ENCODE data around the gene PCSK6. TPM values are rescaled to one million over a fixed set of nuclear protein-coding genes. Genes with fewer than 3 reads are reported as not detected.
"Not testable (repeated sequence)": the region's sequence is repeated elsewhere in the genome, so short reads cannot be mapped to it uniquely, and the experiment has no call there.

Gene PCSK6
- total RNA-seq, 2 donors from 2014 or later = 36.4 to 66.2 TPM

GRCh38 chr15:101295607-101296161, 193.8 kb downstream of the PCSK6 start:
- DNase-seq (no peak), ATAC-seq (peak; percentile 56)
- intact Hi-C loops (cut with DNase I, micrococcal nuclease) = loop anchor here in 1 of 2 donors (5.0 kb wide), 1 partner anchor 347 kb away; no protein-coding TSS in a partner anchor

- ATAC-seq (peak; percentile 86), DNase-seq (peak; percentile 98 to 100)
- intact Hi-C loops (cut with DNase I, micrococcal nuclease) = loop anchor here in 1 of 2 donors (5.0 kb wide), 1 partner anchor 347 kb away; no protein-coding TSS in a partner anchor
These were observed 194.5 kb downstream of the PCSK6 start, which contains the start of gene SNRPA1 for GRCh38 chr15:101294731-101295606. SNRPA1 (minus strand) TSS chr15:101295248; CDS start chr15:101295178, 70 bp downstream.

GRCh38 chr15:101293122-101293521, 196.4 kb downstream of the PCSK6 start:
- intact Hi-C loops (cut with DNase I, micrococcal nuclease) = no loop called here
- DNase-seq = no peak

GRCh38 chr15:101288905-101289513, 200.5 kb downstream of the PCSK6 start:
- DNase-seq = no peak
- intact Hi-C loops (cut with DNase I, micrococcal nuclease) = no loop called here

More at GRCh38 chr15:101293122-101293521, 196.4 kb downstream of the PCSK6 start:
- no peak for ATAC-seq

GRCh38 chr15:101287342-101287741, 202.2 kb downstream of the PCSK6 start:
- intact Hi-C loops (cut with DNase I, micrococcal nuclease); ATAC-seq; DNase-seq: not testable (repeated sequence)

More at GRCh38 chr15:101288905-101289513, 200.5 kb downstream of the PCSK6 start:
- peak; percentile 63 for ATAC-seq

- intact Hi-C loops (cut with DNase I, micrococcal nuclease) = no loop called here
- DNase-seq (no peak), ATAC-seq (no peak)
These were observed 202.9 kb downstream of the PCSK6 start for GRCh38 chr15:101286471-101287114.

- intact Hi-C loops (cut with DNase I, micrococcal nuclease) = no loop called here
- DNase-seq (no peak), ATAC-seq (no peak)
These were observed 205.6 kb downstream of the PCSK6 start for GRCh38 chr15:101283931-101284330.

- no peak for DNase-seq
- peak; percentile 50 for ATAC-seq
- intact Hi-C loops (cut with DNase I, micrococcal nuclease) = no loop called here
These were observed 209.5 kb downstream of the PCSK6 start for GRCh38 chr15:101280007-101280406.

- no peak for DNase-seq
- intact Hi-C loops (cut with DNase I, micrococcal nuclease) = no loop called here
- ATAC-seq = peak; percentile 24
These were observed 211.5 kb downstream of the PCSK6 start for GRCh38 chr15:101277943-101278564.

GRCh38 chr15:101277038-101277822, 212.3 kb downstream of the PCSK6 start, which contains the start of gene SELENOS:
SELENOS (minus strand) TSS chr15:101277485; CDS start chr15:101277417, 68 bp downstream.
- peak; percentile 81 for ATAC-seq
- peak; percentile 89 to 97 for DNase-seq

GRCh38 chr15:101276501-101277037, 212.9 kb downstream of the PCSK6 start:
- ATAC-seq (no peak), DNase-seq (peak in 1 of 2 donors; percentile 36)
- intact Hi-C loops (cut with DNase I, micrococcal nuclease) = no loop called here

More at GRCh38 chr15:101277038-101277822, 212.3 kb downstream of the PCSK6 start, which contains the start of gene SELENOS:
- intact Hi-C loops (cut with DNase I, micrococcal nuclease) = no loop called here

GRCh38 chr15:101275018-101275417, 214.5 kb downstream of the PCSK6 start:
- no peak for DNase-seq
- intact Hi-C loops (cut with DNase I, micrococcal nuclease) = no loop called here
- ATAC-seq = no peak

GRCh38 chr15:101273534-101273933, 216.0 kb downstream of the PCSK6 start:
- DNase-seq = no peak
- intact Hi-C loops (cut with DNase I, micrococcal nuclease) = no loop called here
- no peak for ATAC-seq

- DNase-seq (no peak), ATAC-seq (no peak)
- intact Hi-C loops (cut with DNase I, micrococcal nuclease) = no loop called here
These were observed 216.9 kb downstream of the PCSK6 start for GRCh38 chr15:101272584-101272983.

GRCh38 chr15:101269479-101270223, 219.9 kb downstream of the PCSK6 start:
- no peak for DNase-seq
- intact Hi-C loops (cut with DNase I, micrococcal nuclease) = loop anchor here in 1 of 2 donors (10.0 kb wide), 1 partner anchor 185 kb away; no protein-coding TSS in a partner anchor
- ATAC-seq = peak; percentile 58

- DNase-seq = no peak
- intact Hi-C loops (cut with DNase I, micrococcal nuclease) = loop anchor here in 1 of 2 donors (10.0 kb wide), 1 partner anchor 183 kb away; no protein-coding TSS in a partner anchor
- ATAC-seq = peak; percentile 51
These were observed 222.0 kb downstream of the PCSK6 start for GRCh38 chr15:101267320-101268104.

All from left colon (tissue), 2 donors.